ENCODE data around the gene ATP8B1. TPM values are rescaled to one million over a fixed set of nuclear protein-coding genes. Genes with fewer than 3 reads are reported as not detected.

The ATP8B1 gene
- total RNA-seq, 2 donors from 2014 or later: 263 to 359 TPM

DNA sequence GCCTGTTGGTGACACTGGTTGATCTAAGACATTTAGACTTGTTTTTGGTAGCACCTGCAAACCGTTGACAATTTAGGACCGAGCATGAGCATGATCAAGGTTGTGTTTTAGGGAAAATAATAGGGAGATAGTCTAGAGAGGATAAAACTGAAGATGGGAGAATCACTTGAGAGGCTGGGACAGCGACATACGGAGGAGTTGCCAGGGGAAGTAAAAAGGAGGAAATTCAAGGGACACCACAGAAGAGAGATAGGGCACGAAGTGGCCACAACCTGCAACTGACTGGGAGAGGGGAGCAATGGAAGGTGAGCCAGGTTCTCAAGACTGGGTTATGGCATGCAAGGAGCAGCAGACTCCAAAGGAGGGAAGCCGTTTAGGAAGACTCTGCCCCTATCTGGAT lies 1.4 kb upstream of the ATP8B1 start:
- H3K4me3 ChIP-seq: peak overlapping the region; percentile 72
- DNase-seq: no peak
- no peaks in the 10 kb centered on the region for H3K9me3 ChIP-seq
- peak overlapping the region in 1 of 2 donors; percentile 73 for H3K9ac ChIP-seq (ENCODE audit: low read depth in 2 of 2, low read length in 2 of 2)
- TF ChIP-seq, protein P1, sequence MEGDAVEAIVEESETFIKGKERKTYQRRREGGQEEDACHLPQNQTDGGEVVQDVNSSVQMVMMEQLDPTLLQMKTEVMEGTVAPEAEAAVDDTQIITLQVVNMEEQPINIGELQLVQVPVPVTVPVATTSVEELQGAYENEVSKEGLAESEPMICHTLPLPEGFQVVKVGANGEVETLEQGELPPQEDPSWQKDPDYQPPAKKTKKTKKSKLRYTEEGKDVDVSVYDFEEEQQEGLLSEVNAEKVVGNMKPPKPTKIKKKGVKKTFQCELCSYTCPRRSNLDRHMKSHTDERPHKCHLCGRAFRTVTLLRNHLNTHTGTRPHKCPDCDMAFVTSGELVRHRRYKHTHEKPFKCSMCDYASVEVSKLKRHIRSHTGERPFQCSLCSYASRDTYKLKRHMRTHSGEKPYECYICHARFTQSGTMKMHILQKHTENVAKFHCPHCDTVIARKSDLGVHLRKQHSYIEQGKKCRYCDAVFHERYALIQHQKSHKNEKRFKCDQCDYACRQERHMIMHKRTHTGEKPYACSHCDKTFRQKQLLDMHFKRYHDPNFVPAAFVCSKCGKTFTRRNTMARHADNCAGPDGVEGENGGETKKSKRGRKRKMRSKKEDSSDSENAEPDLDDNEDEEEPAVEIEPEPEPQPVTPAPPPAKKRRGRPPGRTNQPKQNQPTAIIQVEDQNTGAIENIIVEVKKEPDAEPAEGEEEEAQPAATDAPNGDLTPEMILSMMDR (IDR thresholded peaks at IDR 0.05): no peak
- no peaks in the 10 kb centered on the region for H3K4me1 ChIP-seq
- H3K36me3 ChIP-seq: no peaks in the 10 kb centered on the region
- intact Hi-C loops (cut with DNase I): no loop called here
- H3K27ac ChIP-seq: no peak overlapping the region
- no peaks in the 10 kb centered on the region for H3K27me3 ChIP-seq

DNA sequence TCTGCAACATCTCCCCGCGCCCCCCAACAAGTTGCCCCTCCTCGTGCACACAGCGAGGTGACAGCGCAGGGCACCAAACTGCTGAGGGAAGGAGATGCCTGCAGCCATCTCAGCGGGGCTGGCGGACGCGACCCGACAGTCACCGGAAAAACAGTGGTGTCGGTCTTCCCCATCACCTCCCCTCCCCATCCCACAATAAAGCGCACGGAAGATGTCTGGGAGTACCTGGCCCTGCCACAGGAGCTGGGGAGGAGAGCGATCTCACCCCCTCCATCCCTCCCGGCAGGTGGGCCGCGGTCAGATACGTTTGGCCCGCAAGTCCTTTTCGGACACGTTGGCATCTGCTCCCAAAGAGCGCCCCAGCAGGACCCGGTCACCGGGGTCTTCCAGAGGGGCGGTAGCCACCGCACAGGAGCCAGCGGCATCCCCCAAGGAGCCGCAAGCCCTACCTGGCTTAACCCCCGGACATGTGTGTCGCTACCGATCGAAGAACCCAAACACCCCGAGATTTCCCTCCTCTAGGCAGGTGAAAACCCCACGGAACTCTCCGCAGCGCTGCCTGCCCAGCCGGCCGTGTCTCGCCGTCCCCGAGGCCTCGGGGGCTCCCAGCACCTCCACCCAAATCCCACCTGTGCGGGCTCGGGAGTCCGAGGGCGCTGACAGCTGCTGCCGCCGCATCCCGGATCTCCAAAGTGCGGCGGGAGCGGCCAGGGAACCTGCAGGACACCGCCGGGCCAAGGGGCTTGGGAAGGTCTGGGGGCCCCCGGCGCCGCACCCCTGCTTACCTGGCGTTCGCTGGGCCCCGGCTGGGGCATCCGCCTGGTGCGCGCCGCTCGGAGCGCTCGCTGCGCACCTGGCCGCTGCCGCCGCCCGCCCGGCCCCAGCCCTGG lies 657 bp downstream of the ATP8B1 start:
- Histone ChIP-seq H3K36me3 (no peaks in the 10 kb centered on the region), H3K9ac (ENCODE audit: low read depth in 2 of 2, low read length in 2 of 2) (peak overlapping the region; percentile 85 to 88), H3K27ac (peak overlapping the region; percentile 79), H3K27me3 (no peaks in the 10 kb centered on the region), H3K4me3 (peak overlapping the region; percentile 72), H3K4me1 (no peaks in the 10 kb centered on the region), H3K9me3 (no peaks in the 10 kb centered on the region)
- intact Hi-C loops (cut with DNase I): no loop called here
- DNase-seq: no peak
- TF ChIP-seq, protein P1 (IDR thresholded peaks at IDR 0.05): no peak

DNA sequence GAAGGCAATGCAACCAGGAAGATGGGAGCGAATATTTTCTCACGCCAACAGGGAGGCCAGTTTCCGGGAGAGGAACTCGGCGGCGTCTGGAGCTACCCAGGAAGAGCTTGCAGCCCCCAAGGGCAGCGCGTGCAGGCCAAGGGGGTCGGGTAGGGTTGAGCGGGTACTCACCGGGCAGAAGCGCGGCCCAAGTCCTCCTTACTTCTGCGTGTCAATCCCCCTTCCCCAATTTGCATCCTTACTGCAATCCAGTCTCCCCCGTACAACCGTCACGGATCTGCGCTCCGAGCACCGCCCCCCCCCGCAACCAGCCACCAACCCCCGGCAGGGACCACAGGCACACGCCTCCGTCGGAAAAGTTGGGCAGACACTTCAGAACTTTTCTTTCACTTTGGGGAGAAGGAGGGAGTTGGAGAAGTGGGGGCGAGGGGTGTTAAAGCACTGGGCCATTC lies 1.3 kb downstream of the ATP8B1 start:
- no peak for DNase-seq
- Histone ChIP-seq H3K36me3 (no peaks in the 10 kb centered on the region), H3K27me3 (no peaks in the 10 kb centered on the region), H3K9me3 (no peaks in the 10 kb centered on the region), H3K9ac (ENCODE audit: low read depth in 2 of 2, low read length in 2 of 2) (peak overlapping the region; percentile 85 to 88), H3K4me1 (no peaks in the 10 kb centered on the region), H3K27ac (peak overlapping the region; percentile 79), H3K4me3 (peak overlapping the region; percentile 72)
- TF ChIP-seq, protein P1 (IDR thresholded peaks at IDR 0.05): no peak
- intact Hi-C loops (cut with DNase I): no loop called here

DNA sequence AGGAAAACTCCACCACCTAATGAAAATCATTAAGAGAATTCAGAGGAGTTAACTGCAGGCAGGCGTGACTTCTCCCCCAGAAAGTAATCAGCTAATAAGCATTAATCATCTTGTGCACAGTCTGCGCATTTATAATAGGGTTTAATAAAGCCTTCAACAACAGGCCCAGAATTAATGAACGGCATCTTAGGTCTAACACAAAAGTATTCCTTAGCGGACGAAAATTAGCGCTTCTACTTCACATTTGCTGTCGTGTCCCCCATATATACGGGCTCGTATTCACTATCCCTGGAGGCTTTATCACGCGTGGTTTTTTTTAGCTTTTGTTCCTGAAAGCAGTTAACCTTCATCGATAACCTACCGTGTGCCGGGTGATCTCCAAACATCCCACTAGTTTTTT lies 1.8 kb downstream of the ATP8B1 start:
- intact Hi-C loops (cut with DNase I): no loop called here
- H3K4me3 ChIP-seq: peak overlapping the region; percentile 72
- DNase-seq: no peak
- no peaks in the 10 kb centered on the region for H3K9me3 ChIP-seq
- TF ChIP-seq, protein P1 (IDR thresholded peaks at IDR 0.05): no peak
- peak overlapping the region; percentile 79 for H3K27ac ChIP-seq
- no peaks in the 10 kb centered on the region for H3K27me3 ChIP-seq
- no peaks in the 10 kb centered on the region for H3K4me1 ChIP-seq
- peak overlapping the region; percentile 85 to 88 for H3K9ac ChIP-seq (ENCODE audit: low read depth in 2 of 2, low read length in 2 of 2)
- no peaks in the 10 kb centered on the region for H3K36me3 ChIP-seq

DNA sequence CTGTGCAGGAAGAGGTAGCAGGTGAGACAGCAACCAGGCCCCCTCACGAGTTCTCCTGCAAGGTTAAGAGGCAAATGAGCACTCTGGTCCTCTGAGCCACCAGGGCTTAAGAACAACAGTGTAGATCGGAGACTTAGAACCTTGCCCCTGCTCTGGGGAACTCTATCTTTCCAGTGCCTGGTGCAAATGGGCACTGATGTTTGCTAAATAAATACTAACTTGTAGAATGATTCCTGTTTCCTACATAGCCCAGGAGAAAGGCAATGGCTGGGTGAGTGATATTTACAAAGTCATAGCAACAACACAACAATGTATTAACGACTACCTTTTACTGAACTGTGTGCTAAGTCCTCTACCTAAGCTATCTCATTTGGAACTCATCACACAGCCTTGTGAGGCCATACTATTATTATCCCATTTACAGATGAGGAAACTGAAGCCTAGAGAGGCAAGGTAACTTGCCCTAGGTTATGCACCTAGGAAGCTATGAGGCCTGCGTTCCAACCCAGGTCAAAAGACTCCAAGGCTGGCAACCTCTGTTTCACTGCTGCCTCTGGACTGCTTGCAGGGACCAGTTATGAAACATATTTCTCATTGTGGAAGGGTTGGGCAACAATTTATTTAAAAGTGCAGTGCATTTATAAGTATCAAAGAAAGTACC lies 4.3 kb downstream of the ATP8B1 start:
- H3K4me1 ChIP-seq: no peaks in the 10 kb centered on the region
- peak overlapping the region; percentile 79 for H3K27ac ChIP-seq
- no peaks in the 10 kb centered on the region for H3K9me3 ChIP-seq
- intact Hi-C loops (cut with DNase I): no loop called here
- no peaks in the 10 kb centered on the region for H3K27me3 ChIP-seq
- TF ChIP-seq, protein P1 (IDR thresholded peaks at IDR 0.05): no peak
- no peak overlapping the region for H3K4me3 ChIP-seq
- no peaks in the 10 kb centered on the region for H3K36me3 ChIP-seq
- no peak for DNase-seq
- H3K9ac ChIP-seq (ENCODE audit: low read depth in 2 of 2, low read length in 2 of 2): peak overlapping the region; percentile 30 to 88

Measured in colonic mucosa (tissue), 4 donors.